CD4-positive, alpha-beta T cell treated with Interleukin-4 for 1 hour (primary cell): ENCODE data around the gene ERAP2.

ENCODE experiments used
- DNase-seq, 2 donors: peaks; one replicate each; pipeline ENCODE4 v3.0.0-alpha.2; 2020 to 2022

Gene ERAP2

DNA sequence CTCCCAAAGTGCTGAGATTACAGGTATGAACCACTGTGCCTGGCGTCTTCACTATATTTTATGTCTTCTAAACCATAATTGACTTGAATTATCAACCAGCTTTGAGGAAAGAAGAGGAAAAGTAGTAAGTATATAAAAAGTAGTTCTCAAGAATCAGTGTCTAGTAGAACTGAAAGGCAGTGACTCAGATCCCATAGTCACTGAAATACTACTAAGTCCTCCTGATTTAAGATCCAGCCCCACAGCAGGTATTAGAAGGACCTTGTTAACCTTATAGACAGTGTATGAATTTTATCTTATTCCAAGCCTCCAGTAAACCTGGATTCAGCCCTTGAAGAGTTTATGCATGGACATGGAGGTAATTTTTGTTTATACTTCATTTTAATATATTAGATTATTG lies 91.1 kb downstream of the ERAP2 start:
- DNase-seq, result no peak

DNA sequence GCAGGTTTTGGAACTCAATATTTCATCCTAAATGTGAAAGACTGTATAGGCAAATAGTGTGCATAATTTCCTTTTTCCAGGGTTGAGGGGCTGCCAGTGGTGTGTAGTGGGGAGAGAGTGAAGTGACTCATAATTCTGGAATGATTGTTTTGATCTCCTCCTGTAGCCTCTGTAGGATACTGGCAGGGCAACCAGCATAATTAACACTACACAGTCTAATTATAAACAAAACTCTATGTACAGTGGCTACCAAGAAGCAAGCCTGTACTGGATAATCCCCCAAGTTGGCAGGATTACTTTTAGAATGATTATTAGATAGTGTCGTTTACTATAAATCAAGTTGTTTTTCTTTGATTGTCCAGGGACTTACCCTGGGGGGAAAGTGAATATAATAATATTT lies 91.8 kb downstream of the ERAP2 start:
- DNase-seq, result no peak

GRCh38 chr5:96968614-96969013 lies 92.3 kb downstream of the ERAP2 start:
- DNase-seq, result no peak
